Endothelial cell of umbilical vein (primary cell): ENCODE results near the gene NXN.

Experiments used
- CTCF ChIP-seq, 2 donors: IDR thresholded peaks; 1 replicate in 1 of 2; 2 replicates in 1 of 2; pipeline ENCODE4 v1.5.1; 2011; ENCODE audit warnings: low read length in 2 of 2, mild to moderate bottlenecking in 2 of 2, moderate library complexity in 2 of 2, control low read depth in 1 of 2, inconsistent platforms in 1 of 2, low read depth in 1 of 2; ENCODE audit not compliant: insufficient read depth in 1 of 2; ENCODE audit errors: extremely low read depth in 1 of 2
- EZH2 ChIP-seq: IDR thresholded peaks from 2 replicates; pipeline ENCODE4 v1.6.1; 2012; ENCODE audit warnings: borderline replicate concordance, low read depth, mild to moderate bottlenecking, moderate library complexity, low read length, inconsistent platforms; ENCODE audit not compliant: severe bottlenecking
- JUN ChIP-seq: IDR thresholded peaks from 2 replicates; pipeline ENCODE4 v1.6.1; 2011; ENCODE audit warnings: borderline replicate concordance, low read depth; ENCODE audit not compliant: insufficient read length, insufficient read depth
- MYC ChIP-seq: IDR thresholded peaks from one replicate; pipeline ENCODE4 v1.6.1; 2011; ENCODE audit warnings: mild to moderate bottlenecking, low read depth, low read length
- POLR2A ChIP-seq: IDR thresholded peaks from 2 replicates; pipeline ENCODE4 v1.6.1; 2012; ENCODE audit warnings: low read depth, mild to moderate bottlenecking, control low read depth, low read length
- POLR2AphosphoS5 ChIP-seq: IDR thresholded peaks from 2 replicates; pipeline ENCODE4 v1.6.1; 2012; ENCODE audit warnings: low read depth, mild to moderate bottlenecking, control low read depth, low read length, moderate library complexity; ENCODE audit not compliant: insufficient read depth

- TF ChIP-seq CTCF (IDR thresholded peaks at IDR 0.05; ENCODE audit: extremely low read depth in 1 of 2, insufficient read depth in 1 of 2, low read depth in 1 of 2, low read length in 2 of 2) (no peak), MYC (no peak), POLR2A (no peak), POLR2AphosphoS5 (no peak), JUN (no peak), EZH2 (no peak)
These were observed 155.2 kb downstream of the NXN start for GRCh38 chr17:824378-824777.
